Muscle of leg (tissue), 11 donors: ENCODE measurements around the gene COL23A1. TPM values are rescaled to one million over a fixed set of nuclear protein-coding genes. Genes with fewer than 3 reads are reported as not detected.

Experiments
- DNase-seq: peaks from one replicate; pipeline ENCODE4 v3.0.0; 2013
- H3K27ac ChIP-seq: one replicate; pipeline ENCODE4 v1.5.1; 2013; ENCODE audit warnings: mild to moderate bottlenecking, low read length, control low read depth
- H3K27me3 ChIP-seq: one replicate; pipeline ENCODE4 v1.6.1; 2013; ENCODE audit warnings: low read length; ENCODE audit not compliant: control insufficient read depth, insufficient read depth
- H3K36me3 ChIP-seq: one replicate; pipeline ENCODE4 v1.6.1; 2013; ENCODE audit warnings: low read length; ENCODE audit not compliant: control insufficient read depth, insufficient read depth
- H3K4me1 ChIP-seq: one replicate; pipeline ENCODE4 v1.6.1; 2013; ENCODE audit warnings: low read length; ENCODE audit not compliant: control insufficient read depth, insufficient read depth
- H3K4me3 ChIP-seq: one replicate; pipeline ENCODE4 v1.5.1; 2013; ENCODE audit warnings: low read length, control low read depth
- H3K9me3 ChIP-seq: replicated peaks from 2 replicates; pipeline ENCODE4 v1.6.1; 2013; ENCODE audit warnings: low read depth, low read length; ENCODE audit not compliant: control insufficient read depth
- WGBS: methylation state at CpG from one replicate; pipeline ENCODE4 v1.1.5; 2013; ENCODE audit warnings: missing lambda C conversion rate; ENCODE audit not compliant: insufficient coverage; 5-methylcytosine and 5-hydroxymethylcytosine counted together
- polyA plus RNA-seq, 8 donors: library from polyadenylated mRNA; unstranded; fragments of 120-200 nt; gene quantifications; one replicate each; pipeline versions ENCODE4 v1.2.1 to v1.2.3, GENCODE V29; 2013; ENCODE audit warnings: inconsistent platforms in 1 of 8, low replicate concordance in 1 of 8; ENCODE audit not compliant: insufficient read length in 8 of 8, insufficient read depth in 1 of 8
- total RNA-seq: library from RNA; stranded (reverse); fragments of 120-200 nt; gene quantifications from one replicate; pipeline ENCODE4 v1.2.4, GENCODE V29; 2013

Gene COL23A1
- total and polyA plus RNA-seq, 9 donors, result 1.3 to 5.1 (median 3.0) TPM

DNA sequence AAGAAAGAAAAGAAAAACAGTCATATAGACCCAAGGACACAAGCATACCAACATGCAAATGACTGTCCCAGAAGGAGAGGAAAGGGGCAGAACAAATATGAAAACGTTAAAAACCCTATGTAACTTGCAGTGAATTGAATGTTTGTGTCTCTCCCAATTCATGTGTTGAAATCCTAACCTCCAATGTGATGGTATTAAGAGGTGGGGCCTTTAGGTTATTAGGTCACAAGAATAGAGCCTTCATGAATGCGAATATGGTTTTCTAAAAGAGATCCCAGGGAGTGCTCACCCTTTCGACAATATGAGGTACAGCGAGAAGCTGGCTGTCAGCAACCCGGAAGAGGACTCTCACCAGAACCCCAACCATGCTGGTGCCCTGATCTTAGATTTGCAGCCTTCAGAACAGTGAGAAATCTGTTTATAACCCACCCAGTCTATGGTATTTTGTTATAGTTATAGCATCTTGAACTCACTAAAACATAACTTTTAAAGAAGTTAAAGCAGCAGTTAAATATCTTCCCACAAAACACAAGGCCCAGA lies 371.9 kb downstream of the COL23A1 start:
- DNase-seq, result no peak
- Histone ChIP-seq H3K4me3 (no peak overlapping the region), H3K9me3 (no peaks in the 10 kb centered on the region), H3K4me1 (peaks cover 17% of the 10 kb centered on the region), H3K27me3 (no peaks in the 10 kb centered on the region), H3K27ac (no peak overlapping the region), H3K36me3 (peaks cover 66% of the 10 kb centered on the region)
- WGBS, result no CpG with 5 or more reads among the region's 5 CpGs

DNA sequence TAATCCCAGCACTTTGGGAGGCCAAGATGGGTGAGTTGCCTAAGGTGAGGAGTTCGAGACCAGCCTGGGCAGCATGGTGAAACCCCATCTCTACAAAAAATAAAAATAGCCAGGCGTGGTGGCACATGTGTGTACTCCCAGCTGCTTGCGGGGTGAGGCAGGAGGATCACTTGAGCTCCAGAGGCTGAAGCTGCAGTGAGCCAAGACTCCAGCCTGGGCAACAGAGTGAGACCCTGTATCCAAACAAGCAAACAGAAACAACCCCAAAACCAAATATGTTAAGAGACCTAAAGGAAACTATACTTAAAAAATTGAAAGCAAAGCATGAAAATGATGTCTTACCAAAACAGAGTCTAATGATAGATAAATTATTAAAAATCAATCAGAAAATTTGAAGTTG lies 373.4 kb downstream of the COL23A1 start:
- Histone ChIP-seq H3K4me1 (peaks cover 6% of the 10 kb centered on the region), H3K36me3 (peaks cover 67% of the 10 kb centered on the region), H3K27ac (no peak overlapping the region), H3K4me3 (no peak overlapping the region), H3K9me3 (no peaks in the 10 kb centered on the region), H3K27me3 (no peaks in the 10 kb centered on the region)
- WGBS, result 83% methylated on average over 1 of the region's 3 CpGs
- no peak for DNase-seq

DNA sequence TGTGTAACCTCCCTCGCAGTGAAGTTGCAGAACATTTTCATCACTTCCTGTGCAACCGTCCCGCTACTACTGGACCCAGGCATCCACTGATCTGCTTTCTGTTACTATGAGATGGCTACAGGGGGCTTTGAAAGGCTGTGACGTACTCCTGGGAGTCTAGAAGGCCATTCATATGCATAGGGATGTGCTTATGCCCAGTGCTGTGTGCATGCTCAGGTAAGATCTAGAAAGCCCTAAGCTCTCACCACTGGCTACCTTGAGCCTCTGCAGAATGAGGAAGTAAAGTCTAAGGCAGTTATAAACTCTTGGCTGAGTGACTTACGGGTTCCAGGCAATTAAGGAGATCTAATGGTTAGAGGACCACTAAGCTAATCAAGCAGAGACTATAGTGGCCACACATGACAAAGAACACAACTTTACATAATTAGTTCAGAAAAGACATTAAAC lies 374.1 kb downstream of the COL23A1 start:
- H3K27me3 ChIP-seq, result no peaks in the 10 kb centered on the region
- H3K4me3 ChIP-seq, result no peak overlapping the region
- H3K36me3 ChIP-seq, result peaks cover 67% of the 10 kb centered on the region
- peaks cover 1% of the 10 kb centered on the region for H3K4me1 ChIP-seq
- DNase-seq, result no peak
- no CpG with 5 or more reads among the region's 5 CpGs for WGBS
- no peak overlapping the region for H3K27ac ChIP-seq
- H3K9me3 ChIP-seq, result no peaks in the 10 kb centered on the region

- WGBS, result 78% methylated on average over 7 of the region's 13 CpGs
Measured at GRCh38 chr5:178215280-178216002, 374.8 kb downstream of the COL23A1 start.

DNA sequence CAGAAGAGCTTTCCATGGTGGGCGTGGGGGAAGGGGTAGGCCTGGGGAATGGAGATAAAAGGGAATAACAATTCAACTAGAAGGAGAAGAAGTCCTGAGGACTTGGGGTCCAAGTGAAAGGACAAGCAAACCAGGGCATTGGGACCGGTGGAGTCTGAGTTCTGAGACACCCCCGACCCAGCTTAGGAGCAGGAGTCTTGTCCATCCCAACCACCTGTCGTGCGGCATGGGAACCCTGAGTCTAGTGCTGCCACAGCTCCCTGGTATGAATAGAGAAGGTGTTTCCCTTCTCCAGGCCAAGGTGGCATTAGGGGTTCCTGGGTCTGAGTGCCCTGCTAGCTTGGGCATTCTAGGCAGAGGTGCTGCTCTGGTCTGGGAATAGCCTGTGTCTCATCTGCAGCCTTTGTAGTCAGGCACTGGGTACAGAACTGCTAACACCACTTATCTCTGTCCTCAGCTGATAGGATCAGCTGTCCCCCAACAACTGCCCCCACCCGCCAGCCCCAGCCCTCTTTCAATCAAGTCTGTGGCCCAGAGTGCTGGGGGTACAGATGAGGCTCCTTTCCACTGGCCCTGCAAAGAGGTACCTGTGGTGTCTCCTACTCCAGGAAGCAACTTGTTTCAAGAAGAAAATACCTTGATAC lies 375.9 kb downstream of the COL23A1 start:
- H3K4me1 ChIP-seq, result no peaks in the 10 kb centered on the region
- DNase-seq, result no peak
- H3K27ac ChIP-seq, result no peak overlapping the region
- H3K4me3 ChIP-seq, result no peak overlapping the region
- 87% methylated on average over 3 of the region's 6 CpGs for WGBS
- H3K36me3 ChIP-seq, result peaks cover 79% of the 10 kb centered on the region
- H3K27me3 ChIP-seq, result no peaks in the 10 kb centered on the region
- H3K9me3 ChIP-seq, result no peaks in the 10 kb centered on the region

More at GRCh38 chr5:178215280-178216002, 374.8 kb downstream of the COL23A1 start:
- DNase-seq, result no peak
- H3K9me3 ChIP-seq, result no peaks in the 10 kb centered on the region
- H3K4me1 ChIP-seq, result no peaks in the 10 kb centered on the region
- peaks cover 68% of the 10 kb centered on the region for H3K36me3 ChIP-seq
- H3K27me3 ChIP-seq, result no peaks in the 10 kb centered on the region
- H3K27ac ChIP-seq, result no peak overlapping the region
- H3K4me3 ChIP-seq, result no peak overlapping the region

GRCh38 chr5:178213748-178214151 lies 376.4 kb downstream of the COL23A1 start:
- no peak for DNase-seq

GRCh38 chr5:178213003-178213461 lies 377.2 kb downstream of the COL23A1 start:
- Histone ChIP-seq H3K27me3 (no peaks in the 10 kb centered on the region), H3K4me3 (no peak overlapping the region), H3K36me3 (peaks cover 87% of the 10 kb centered on the region), H3K27ac (no peak overlapping the region), H3K4me1 (peaks cover 2% of the 10 kb centered on the region), H3K9me3 (no peaks in the 10 kb centered on the region)
- WGBS, result 74% methylated on average over 2 of the region's 4 CpGs
- DNase-seq, result no peak

More at GRCh38 chr5:178213748-178214151, 376.4 kb downstream of the COL23A1 start:
- H3K9me3 ChIP-seq, result no peaks in the 10 kb centered on the region
- H3K4me1 ChIP-seq, result no peaks in the 10 kb centered on the region
- peaks cover 85% of the 10 kb centered on the region for H3K36me3 ChIP-seq
- no peak overlapping the region for H3K4me3 ChIP-seq
- no peaks in the 10 kb centered on the region for H3K27me3 ChIP-seq
- WGBS, result 73% methylated on average over 3 of the region's 8 CpGs
- H3K27ac ChIP-seq, result no peak overlapping the region

GRCh38 chr5:178212241-178213002 lies 377.8 kb downstream of the COL23A1 start:
- no peaks in the 10 kb centered on the region for H3K9me3 ChIP-seq
- H3K4me3 ChIP-seq, result no peak overlapping the region
- H3K27ac ChIP-seq, result no peak overlapping the region
- DNase-seq, result no peak
- H3K36me3 ChIP-seq, result peaks cover 93% of the 10 kb centered on the region
- WGBS, result 100% methylated on average over 1 of the region's 3 CpGs
- no peaks in the 10 kb centered on the region for H3K27me3 ChIP-seq
- H3K4me1 ChIP-seq, result peaks cover 6% of the 10 kb centered on the region

- 76% methylated on average over 6 of the region's 8 CpGs for WGBS
- no peak for DNase-seq
- H3K9me3 ChIP-seq, result no peaks in the 10 kb centered on the region
- H3K4me3 ChIP-seq, result no peak overlapping the region
- no peak overlapping the region for H3K27ac ChIP-seq
- no peaks in the 10 kb centered on the region for H3K27me3 ChIP-seq
- peaks cover 98% of the 10 kb centered on the region for H3K36me3 ChIP-seq
- H3K4me1 ChIP-seq, result peaks cover 15% of the 10 kb centered on the region
Measured at GRCh38 chr5:178211095-178212048, 378.8 kb downstream of the COL23A1 start.
